Naive B cell (primary cell): ENCODE measurements around the gene RFNG. TPM values are rescaled to one million over a fixed set of nuclear protein-coding genes. Genes with fewer than 3 reads are reported as not detected.

ENCODE experiments used
- ATAC-seq, 2 donors: fragments of 150-1000 bp; cut with Tn5 transposase; 2 replicates each; pipeline ENCODE4 v1.10.0; 2021; ENCODE audit warnings: low read depth in 2 of 2, mild to moderate bottlenecking in 2 of 2, moderate library complexity in 2 of 2
- DNase-seq: peaks from one replicate; pipeline ENCODE4 v3.0.0; 2022
- H3K27ac Mint-ChIP-seq, 6 donors: one replicate each; pipeline ENCODE4 v1.8.0; 2020 to 2022; ENCODE audit warnings: mild to moderate bottlenecking in 6 of 6, mixed read lengths in 6 of 6, moderate library complexity in 5 of 6, inconsistent platforms in 2 of 6
- H3K27me3 Mint-ChIP-seq, 3 donors: one replicate each; pipeline ENCODE4 v1.8.0; 2021 to 2022; ENCODE audit warnings: mixed read lengths in 3 of 3, mild to moderate bottlenecking in 1 of 3
- H3K36me3 Mint-ChIP-seq, 2 donors: one replicate each; pipeline ENCODE4 v1.8.0; 2020 to 2022; ENCODE audit warnings: mixed read lengths in 2 of 2, inconsistent platforms in 1 of 2, mild to moderate bottlenecking in 1 of 2
- H3K4me1 Mint-ChIP-seq, 3 donors: one replicate each; pipeline ENCODE4 v1.8.0; 2020 to 2022; ENCODE audit warnings: mixed read lengths in 3 of 3, inconsistent platforms in 1 of 3, mild to moderate bottlenecking in 1 of 3, moderate library complexity in 1 of 3
- H3K4me3 Mint-ChIP-seq, 8 donors: one replicate each; pipeline ENCODE4 v1.8.0; 2020 to 2022; ENCODE audit warnings: mild to moderate bottlenecking in 8 of 8, mixed read lengths in 8 of 8, moderate library complexity in 8 of 8, inconsistent platforms in 2 of 8
- H3K9me3 Mint-ChIP-seq, 7 donors: one replicate each; pipeline ENCODE4 v1.8.0; 2020 to 2022; ENCODE audit warnings: mixed read lengths in 7 of 7, mild to moderate bottlenecking in 5 of 7, inconsistent platforms in 2 of 7, moderate library complexity in 1 of 7
- polyA plus RNA-seq, 6 donors: library from polyadenylated mRNA; unstranded; fragments of 300-500 nt; fragmentation: Illumina TruSeq; gene quantifications; one replicate each; pipeline ENCODE4 v1.2.3, GENCODE V29; 2021; ENCODE audit warnings: low read depth in 6 of 6

Gene RFNG
- polyA plus RNA-seq, 6 donors from 2014 or later, result 2.6 to 7.6 (median 4.8) TPM

DNA sequence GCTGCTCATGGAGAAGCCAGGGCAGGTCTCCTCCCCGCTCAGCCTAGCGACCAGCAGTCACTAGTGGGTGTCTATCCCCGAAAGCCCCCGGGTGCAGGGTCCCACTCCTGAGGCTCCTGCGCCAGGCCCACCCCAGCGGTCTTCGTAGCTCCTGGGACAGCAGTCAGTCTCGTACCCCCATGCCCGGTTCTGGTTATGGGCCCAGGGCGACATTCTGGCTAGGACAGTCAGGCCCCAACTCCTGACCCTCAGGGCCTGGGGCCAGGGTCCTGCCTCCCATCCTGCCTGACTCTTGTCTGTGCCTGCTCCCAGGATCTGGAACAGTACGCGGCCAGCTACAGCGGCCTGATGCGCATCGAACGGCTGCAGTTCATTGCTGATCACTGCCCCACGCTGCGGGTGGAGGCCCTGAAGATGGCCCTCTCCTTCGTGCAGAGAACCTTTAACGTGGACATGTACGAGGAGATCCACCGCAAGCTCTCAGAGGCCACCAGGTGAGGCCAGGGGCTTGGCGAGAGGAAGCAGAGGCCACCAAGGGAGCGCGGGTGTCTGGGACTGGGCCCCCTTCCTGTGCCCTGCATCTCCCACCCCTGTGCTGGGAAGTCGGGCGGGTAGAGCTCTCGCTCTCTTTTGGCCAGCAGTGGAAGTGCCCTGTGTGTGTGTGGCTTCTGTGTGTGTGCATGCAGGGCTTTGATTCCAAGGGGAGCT lies 2.1 kb upstream of the RFNG start:
- Mint-ChIP-seq H3K36me3 (no peaks in the 10 kb centered on the region), H3K9me3 (no peaks in the 10 kb centered on the region), H3K4me1 (peaks cover 3 to 13% (median 10%) of the 10 kb centered on the region in 3 donors), H3K27ac (peak overlapping the region in 1 of 6 donors; percentile 54), H3K27me3 (no peaks in the 10 kb centered on the region), H3K4me3 (peak overlapping the region; percentile 62 to 90 (median 77))
- no peak for ATAC-seq
- no peak for DNase-seq

DNA sequence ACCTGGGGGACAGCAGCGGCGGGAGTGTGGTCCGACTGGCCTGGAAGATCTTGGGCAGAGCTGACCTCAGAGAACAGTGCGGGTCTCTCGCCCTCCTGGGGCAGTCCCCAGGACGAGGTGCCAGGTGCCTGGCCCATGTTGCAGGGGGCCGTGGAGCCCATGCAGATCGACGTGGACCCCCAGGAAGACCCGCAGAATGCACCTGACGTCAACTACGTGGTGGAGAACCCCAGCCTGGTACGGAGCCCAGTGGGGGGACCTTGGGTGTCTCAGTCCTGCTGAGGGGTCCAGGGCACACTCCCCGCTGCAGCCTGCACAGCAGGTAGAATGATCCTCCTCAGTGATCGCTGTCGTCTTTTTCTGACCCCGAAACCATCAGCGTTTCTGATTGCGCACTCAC lies 1.5 kb upstream of the RFNG start:
- H3K4me1 Mint-ChIP-seq, result peaks cover 3 to 13% (median 10%) of the 10 kb centered on the region in 3 donors
- DNase-seq, result no peak
- peak overlapping the region; percentile 62 to 90 (median 77) for H3K4me3 Mint-ChIP-seq
- H3K27ac Mint-ChIP-seq, result no peak overlapping the region
- no peaks in the 10 kb centered on the region for H3K36me3 Mint-ChIP-seq
- no peaks in the 10 kb centered on the region for H3K27me3 Mint-ChIP-seq
- ATAC-seq, result no peak
- H3K9me3 Mint-ChIP-seq, result no peaks in the 10 kb centered on the region

DNA sequence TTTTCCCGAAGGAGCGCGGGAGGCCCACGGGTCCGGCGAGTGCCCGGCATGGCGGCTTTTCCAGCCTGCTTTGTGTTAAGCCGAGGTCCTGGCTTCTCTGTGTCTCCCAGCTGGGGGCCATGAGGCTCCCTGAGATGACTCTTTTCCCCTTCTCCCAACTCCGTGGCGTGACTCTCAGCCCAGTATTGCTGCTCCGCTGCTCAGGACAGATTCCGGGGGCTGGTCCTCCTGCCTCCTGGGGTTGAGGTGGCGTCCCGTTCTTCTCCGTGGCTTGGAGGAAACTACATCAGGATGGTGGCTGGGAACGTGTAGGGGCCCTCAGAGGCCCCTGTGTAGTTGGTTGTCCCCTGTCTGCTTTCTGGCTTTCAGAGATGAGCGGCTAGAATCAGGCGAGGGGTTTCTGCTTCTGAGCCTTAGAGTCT lies 1.0 kb upstream of the RFNG start:
- Mint-ChIP-seq H3K27me3 (no peaks in the 10 kb centered on the region), H3K9me3 (no peaks in the 10 kb centered on the region), H3K4me3 (peak overlapping the region; percentile 62 to 90 (median 77)), H3K27ac (peak overlapping the region in 2 of 6 donors; percentile 47 to 66), H3K4me1 (peaks cover 3 to 13% (median 10%) of the 10 kb centered on the region in 3 donors), H3K36me3 (no peaks in the 10 kb centered on the region)
- ATAC-seq (no peak), DNase-seq (no peak)

DNA sequence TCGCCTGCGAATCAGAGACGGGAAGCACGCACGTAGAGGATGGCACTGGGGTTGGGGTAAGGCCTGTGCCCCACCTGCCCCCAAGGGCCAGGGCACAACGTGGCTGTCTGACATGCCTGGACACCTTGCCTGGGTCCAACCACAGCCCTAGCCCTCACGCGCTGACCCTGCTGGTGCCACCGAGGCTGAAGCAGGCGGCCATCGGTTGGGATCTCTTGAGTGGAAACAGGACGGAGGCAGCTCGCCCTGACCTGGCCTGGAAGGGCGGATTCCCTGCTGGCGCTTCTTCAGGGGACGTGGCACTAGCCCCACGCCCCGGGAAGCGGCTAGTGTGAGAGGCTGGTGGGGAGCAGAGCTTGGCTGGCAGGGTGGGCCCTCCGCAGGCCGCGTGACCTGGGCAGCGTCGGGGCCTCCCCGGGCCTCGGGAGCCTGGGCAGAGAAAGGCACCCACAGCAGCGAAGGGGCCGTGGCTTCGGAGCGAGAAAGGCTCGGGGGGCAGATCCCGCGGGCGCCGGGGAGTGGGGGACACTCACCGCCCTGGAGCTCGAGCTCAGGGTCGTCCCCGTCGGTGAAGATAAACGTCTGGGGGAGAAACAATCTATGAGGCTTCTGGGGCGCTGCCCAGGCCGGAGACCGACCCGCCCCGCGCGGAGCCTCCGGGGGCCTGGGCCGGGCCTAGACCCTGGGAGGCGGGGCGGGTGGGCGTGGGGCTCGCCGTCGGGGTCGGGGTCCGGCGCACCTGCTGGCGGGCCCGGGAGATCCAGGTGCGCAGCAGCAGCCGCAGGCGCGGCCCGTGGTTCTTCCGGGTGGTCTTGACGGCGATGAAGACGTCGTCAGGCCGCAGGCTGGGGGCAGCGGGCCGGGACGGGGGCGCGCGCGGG lies 610 bp downstream of the RFNG start:
- peak; percentile 20 to 26 for ATAC-seq
- no peak for DNase-seq
- Mint-ChIP-seq H3K27me3 (no peaks in the 10 kb centered on the region), H3K4me1 (peaks cover 8 to 18% (median 10%) of the 10 kb centered on the region in 3 donors), H3K4me3 (peak overlapping the region; percentile 47 to 91 (median 86)), H3K9me3 (no peaks in the 10 kb centered on the region), H3K27ac (peak overlapping the region in 3 of 6 donors; percentile 79 to 97 (median 81)), H3K36me3 (no peaks in the 10 kb centered on the region)

DNA sequence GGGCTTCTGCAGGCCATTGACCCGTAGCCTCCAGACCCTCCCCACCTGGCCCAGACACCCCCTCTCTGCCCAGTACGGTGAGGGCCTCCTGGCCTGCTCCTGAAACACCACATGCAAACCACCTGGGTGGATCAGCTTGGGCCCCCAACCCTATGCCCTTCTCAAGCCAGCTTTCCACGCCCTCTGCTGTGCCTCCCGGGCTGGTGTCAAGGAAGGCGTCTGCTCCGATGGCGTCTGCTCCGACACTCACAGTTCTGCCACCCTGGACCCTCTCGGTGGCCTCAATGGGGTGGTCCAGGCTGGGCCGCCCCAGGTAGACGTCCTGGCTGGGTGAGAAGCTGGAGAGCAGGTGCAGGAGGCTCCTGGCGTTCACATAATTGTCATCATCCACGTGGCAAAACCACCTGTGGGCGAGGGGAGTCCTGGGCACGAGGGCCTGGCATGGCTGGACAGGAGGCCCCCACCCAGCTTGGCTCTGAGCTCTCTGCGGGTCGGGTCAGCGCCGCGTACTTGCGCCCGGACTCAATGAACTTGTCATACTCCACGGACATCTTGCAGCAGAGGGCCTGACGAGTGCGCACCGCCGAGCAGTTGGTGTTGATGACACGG lies 1.4 kb downstream of the RFNG start:
- H3K27me3 Mint-ChIP-seq, result no peaks in the 10 kb centered on the region
- no peak for DNase-seq
- H3K9me3 Mint-ChIP-seq, result no peaks in the 10 kb centered on the region
- H3K36me3 Mint-ChIP-seq, result no peaks in the 10 kb centered on the region
- H3K4me3 Mint-ChIP-seq, result peak overlapping the region in 7 of 8 donors; percentile 47 to 91 (median 88)
- ATAC-seq, result no peak
- H3K27ac Mint-ChIP-seq, result peak overlapping the region in 1 of 6 donors; percentile 79
- peaks cover 8 to 18% (median 10%) of the 10 kb centered on the region in 3 donors for H3K4me1 Mint-ChIP-seq

DNA sequence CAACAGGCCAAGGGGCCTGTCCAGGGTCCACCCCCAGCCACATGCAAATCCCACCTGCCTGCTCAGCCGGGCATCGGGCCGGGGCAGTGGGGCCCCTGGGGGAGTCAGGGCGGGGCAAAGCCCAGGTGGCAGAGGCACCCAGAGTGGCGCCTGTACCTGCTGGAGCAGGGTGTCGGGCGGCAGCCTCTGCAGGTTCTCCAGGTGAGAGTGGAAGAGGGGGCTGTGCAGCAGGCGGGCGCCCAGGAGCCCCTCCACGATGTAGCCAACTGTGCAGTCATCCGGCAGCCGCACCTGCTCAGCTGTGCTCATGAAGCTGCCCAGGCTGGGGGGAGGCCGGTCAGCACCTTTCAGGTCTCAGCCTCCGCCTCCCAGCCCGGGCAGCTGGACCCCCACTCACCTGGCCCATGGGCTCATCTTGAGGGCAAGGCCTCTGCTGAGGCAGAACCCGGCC lies 2.1 kb downstream of the RFNG start:
- H3K4me3 Mint-ChIP-seq, result peak overlapping the region in 1 of 8 donors; percentile 64
- H3K4me1 Mint-ChIP-seq, result peaks cover 6 to 18% (median 8%) of the 10 kb centered on the region in 3 donors
- H3K9me3 Mint-ChIP-seq, result no peaks in the 10 kb centered on the region
- DNase-seq (no peak), ATAC-seq (no peak)
- no peaks in the 10 kb centered on the region for H3K36me3 Mint-ChIP-seq
- H3K27ac Mint-ChIP-seq, result peak overlapping the region in 1 of 6 donors; percentile 56
- H3K27me3 Mint-ChIP-seq, result no peaks in the 10 kb centered on the region

DNA sequence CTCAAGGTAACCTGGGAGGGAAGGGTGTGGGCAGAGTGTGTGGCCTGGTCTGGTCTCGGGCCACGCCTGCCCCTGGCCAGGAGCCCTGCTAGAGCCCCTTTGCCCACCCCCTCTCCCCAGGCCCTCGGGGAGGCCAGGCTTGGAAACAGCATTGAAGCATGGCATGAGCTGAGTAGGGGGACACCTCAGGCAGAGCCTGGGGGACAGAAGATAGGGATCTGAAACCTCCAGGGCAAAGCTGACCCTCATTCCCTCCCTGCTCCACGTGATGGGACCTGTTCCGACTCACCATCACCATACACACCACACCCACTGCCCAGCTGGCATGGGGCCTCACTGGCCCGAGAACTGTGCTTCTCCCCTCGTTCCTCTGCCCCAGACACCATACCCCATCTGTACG lies 2.5 kb downstream of the RFNG start:
- no peak for DNase-seq
- peak overlapping the region in 2 of 8 donors; percentile 64 for H3K4me3 Mint-ChIP-seq

DNA sequence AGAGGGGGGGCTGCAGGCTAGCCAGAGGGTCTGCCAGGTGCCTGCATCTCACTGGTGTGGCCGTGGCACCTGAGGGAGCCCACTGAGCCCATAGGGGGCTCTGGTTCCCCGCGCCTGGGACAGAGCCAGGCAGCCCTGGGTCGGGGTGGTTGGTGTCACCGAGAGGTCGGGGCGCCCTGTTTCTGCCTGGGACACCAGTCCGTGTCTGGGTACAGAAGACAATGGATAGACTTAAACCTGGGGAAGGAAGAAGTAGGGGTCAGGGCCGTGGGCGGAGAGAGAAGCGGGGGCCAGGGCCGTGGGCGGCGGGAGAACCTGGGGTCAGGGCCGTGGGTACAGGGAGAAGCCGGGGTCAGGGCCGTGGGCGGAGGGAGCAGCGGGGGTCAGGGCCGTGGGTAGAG lies 3.0 kb downstream of the RFNG start:
- peak overlapping the region in 4 of 8 donors; percentile 28 to 74 (median 46) for H3K4me3 Mint-ChIP-seq
- H3K27ac Mint-ChIP-seq, result no peak overlapping the region

More for the DNA sequence above, 2.5 kb downstream of the RFNG start:
- Mint-ChIP-seq H3K9me3 (no peaks in the 10 kb centered on the region), H3K36me3 (no peaks in the 10 kb centered on the region), H3K27ac (peak overlapping the region in 1 of 6 donors; percentile 56), H3K4me1 (peaks cover 6 to 18% (median 8%) of the 10 kb centered on the region in 3 donors), H3K27me3 (no peaks in the 10 kb centered on the region)
- ATAC-seq, result no peak

DNA sequence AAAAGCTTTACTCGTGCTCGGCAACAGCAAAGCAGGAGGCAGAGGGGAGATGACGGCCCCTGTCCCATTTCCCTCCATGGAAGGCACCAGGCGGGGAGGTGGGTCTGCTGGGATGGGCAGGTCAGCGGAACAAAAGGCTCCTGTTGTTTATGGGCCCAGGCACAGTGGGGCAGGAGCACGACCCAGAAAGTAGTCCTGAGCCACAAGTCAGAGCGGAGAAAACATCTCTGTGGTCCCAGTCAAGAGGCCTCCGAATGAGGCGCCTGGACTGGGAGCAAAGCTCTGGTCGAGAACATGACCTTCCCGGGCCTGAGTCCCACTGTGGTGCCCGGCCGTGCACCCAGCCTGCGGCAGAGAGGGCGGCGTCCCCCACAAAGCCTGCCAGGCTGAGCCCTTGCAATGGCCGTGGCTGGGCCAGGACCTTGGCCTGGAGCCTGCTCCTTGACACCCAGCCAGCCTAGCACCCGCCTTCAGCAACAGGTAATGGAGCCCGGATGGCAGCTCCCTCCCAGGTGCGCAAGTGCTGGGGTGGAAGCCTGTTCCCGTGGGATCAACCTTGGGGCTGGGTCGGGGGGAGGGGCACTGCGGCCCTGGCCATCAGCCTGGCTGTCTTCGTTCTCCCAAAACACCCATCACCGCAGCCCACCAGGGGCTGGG lies 3.6 kb downstream of the RFNG start:
- H3K9me3 Mint-ChIP-seq, result no peaks in the 10 kb centered on the region
- H3K27me3 Mint-ChIP-seq, result no peaks in the 10 kb centered on the region
- no peaks in the 10 kb centered on the region for H3K36me3 Mint-ChIP-seq
- H3K27ac Mint-ChIP-seq, result no peak overlapping the region
- DNase-seq (no peak), ATAC-seq (no peak)
- H3K4me3 Mint-ChIP-seq, result peak overlapping the region in 4 of 8 donors; percentile 42 to 70 (median 61)
- H3K4me1 Mint-ChIP-seq, result peaks cover 6 to 14% (median 8%) of the 10 kb centered on the region in 3 donors

More for the DNA sequence above, 3.0 kb downstream of the RFNG start:
- ATAC-seq (no peak), DNase-seq (no peak)
- no peaks in the 10 kb centered on the region for H3K36me3 Mint-ChIP-seq
- H3K9me3 Mint-ChIP-seq, result no peaks in the 10 kb centered on the region
- H3K4me1 Mint-ChIP-seq, result peaks cover 6 to 18% (median 8%) of the 10 kb centered on the region in 3 donors
- H3K27me3 Mint-ChIP-seq, result no peaks in the 10 kb centered on the region

DNA sequence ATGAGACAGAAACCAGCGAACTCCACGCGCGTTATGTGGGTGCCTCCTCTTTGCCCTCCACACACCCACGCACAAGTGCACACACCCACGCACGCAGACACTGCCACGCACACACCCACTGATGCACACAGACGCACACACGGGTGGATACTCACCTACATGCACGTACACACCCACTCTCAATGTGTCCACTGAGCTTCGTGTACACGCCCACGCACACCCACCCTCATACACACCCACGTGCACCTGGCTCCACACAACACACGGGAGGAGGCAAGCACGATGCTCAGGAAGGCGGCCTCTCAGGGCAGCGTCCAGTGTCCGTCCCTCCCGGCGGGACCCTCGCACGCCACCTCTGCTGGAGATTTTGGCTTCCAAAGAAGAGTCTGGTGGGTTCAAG lies 4.2 kb downstream of the RFNG start:
- no peak for ATAC-seq
- peak overlapping the region in 4 of 8 donors; percentile 6 to 75 (median 40) for H3K4me3 Mint-ChIP-seq
- H3K27me3 Mint-ChIP-seq, result no peaks in the 10 kb centered on the region
- H3K4me1 Mint-ChIP-seq, result peaks cover 6 to 10% (median 8%) of the 10 kb centered on the region in 3 donors
- H3K36me3 Mint-ChIP-seq, result no peaks in the 10 kb centered on the region
- H3K27ac Mint-ChIP-seq, result no peak overlapping the region
- no peaks in the 10 kb centered on the region for H3K9me3 Mint-ChIP-seq
- no peak for DNase-seq

DNA sequence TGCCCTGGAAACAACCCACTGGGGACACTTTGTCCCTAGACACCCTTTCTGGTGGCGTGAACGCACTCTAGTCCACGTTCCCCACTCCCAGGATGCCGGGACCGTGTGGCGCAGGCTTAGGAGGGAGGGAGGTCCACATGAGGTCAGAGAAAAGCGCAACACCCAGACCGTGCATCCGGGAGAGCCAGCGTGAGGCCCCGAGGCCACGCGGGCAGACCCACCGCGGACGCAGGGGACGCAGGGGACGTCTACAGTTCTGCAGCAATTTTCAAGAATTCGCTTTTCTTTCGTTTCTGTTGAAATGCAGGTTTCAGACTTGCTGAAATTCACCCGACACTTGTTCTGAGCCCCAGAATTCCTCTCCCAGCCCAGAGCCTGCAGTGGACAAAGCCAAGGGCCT lies 4.7 kb downstream of the RFNG start:
- Mint-ChIP-seq H3K4me3 (peak overlapping the region in 2 of 8 donors; percentile 29 to 71), H3K9me3 (no peaks in the 10 kb centered on the region), H3K36me3 (no peaks in the 10 kb centered on the region), H3K27ac (no peak overlapping the region), H3K27me3 (no peaks in the 10 kb centered on the region), H3K4me1 (peaks cover 6 to 10% (median 8%) of the 10 kb centered on the region in 3 donors)
- DNase-seq (no peak), ATAC-seq (no peak)

DNA sequence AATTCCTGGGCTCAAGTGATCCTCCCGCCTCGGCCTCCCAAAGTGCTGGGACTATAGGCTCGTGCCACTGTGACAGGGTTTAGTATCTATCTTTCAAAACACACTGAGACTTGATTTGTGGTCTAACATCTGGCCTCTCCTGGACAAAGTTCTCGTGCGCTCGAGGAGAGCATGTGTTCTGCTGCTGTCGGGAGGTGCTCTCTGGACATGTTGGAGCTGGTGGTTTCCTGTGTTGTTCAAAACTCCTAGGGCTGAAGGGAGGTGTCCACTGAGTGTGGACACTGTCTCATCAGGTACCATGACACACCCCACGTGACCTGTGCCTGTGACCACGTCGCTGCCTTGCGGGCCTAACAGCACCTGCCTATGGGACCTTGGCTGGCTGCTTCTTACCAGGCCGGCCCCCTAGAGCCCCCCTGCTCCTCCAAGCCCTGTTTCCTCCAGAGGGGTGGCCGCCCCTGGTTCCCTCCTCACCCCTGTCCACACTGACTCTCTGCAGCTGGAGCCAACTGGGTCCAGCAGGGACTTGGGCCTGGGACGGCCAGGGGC lies 5.6 kb downstream of the RFNG start:
- H3K27ac Mint-ChIP-seq, result no peak overlapping the region

More for the DNA sequence above, 5.6 kb downstream of the RFNG start:
- Mint-ChIP-seq H3K4me1 (peaks cover 5 to 10% (median 8%) of the 10 kb centered on the region in 3 donors), H3K9me3 (no peaks in the 10 kb centered on the region), H3K4me3 (peak overlapping the region in 2 of 8 donors; percentile 51 to 71), H3K27me3 (no peaks in the 10 kb centered on the region), H3K36me3 (no peaks in the 10 kb centered on the region)
- DNase-seq (no peak), ATAC-seq (no peak)
